HepG2 (cell line): Measurements from ENCODE around the gene SLC35F1. TPM values are rescaled to one million over a fixed set of nuclear protein-coding genes. Genes with fewer than 3 reads are reported as not detected.

Experiments used
- ATAC-seq: fragments of 200-7000 bp; cut with Tn5 transposase; 3 replicates; pipeline ENCODE4 v1.9.1; 2020; ENCODE audit warnings: mild to moderate bottlenecking, moderate library complexity
- BruUV-seq: library from RNA; stranded (reverse); fragments of 400-500 nt; replicated peaks from 2 replicates; lab custom pipeline; 2021; lab: Mats Ljungman, UMichigan
- CTCF ChIA-PET: fragments of 300-600 bp; formaldehyde crosslinking; extraction: SDS; loops from one replicate; lab custom pipeline; 2021; ENCODE audit warnings: low total read pairs, inconsistent platforms, low intra/inter-chr PET ratio; lab: Yijun Ruan, JAX
- POLR2A ChIA-PET: fragments of 350-600 bp; sonication (Branson Sonifier 250); formaldehyde crosslinking; loops from one replicate; lab custom pipeline; 2020; ENCODE audit warnings: antibody characterized with exemption, inconsistent platforms; lab: Yijun Ruan, JAX
- DNase-seq: peaks from one replicate; pipeline ENCODE4 v3.0.0-alpha.2; 2015; ENCODE audit warnings: low spot score
- FAIRE-seq: peaks from 3 replicates; lab custom pipeline; 2011; peaks lifted over from hg19 to GRCh38; lab: Jason Lieb, UNC
- H2AFZ ChIP-seq: one replicate; pipeline ENCODE4 v1.6.1; 2011; ENCODE audit warnings: low read length, inconsistent platforms
- H3K27ac ChIP-seq: fragments of 300-600 bp; 3 replicates; pipeline ENCODE4 v1.8.0; 2011; ENCODE audit warnings: mixed run types, mild to moderate bottlenecking, mixed read lengths, low read length, inconsistent platforms; ENCODE audit not compliant: insufficient read depth; ENCODE audit errors: extremely low read length
- H3K27me3 ChIP-seq, 2 experiments: fragments of 200-600 bp in 1 of 2; 2 replicates in 1 of 2; 3 replicates in 1 of 2; pipeline versions ENCODE4 v1.6.0 to v1.8.0; 2011; ENCODE audit warnings: low read length in 2 of 2, mild to moderate bottlenecking in 2 of 2, moderate library complexity in 2 of 2, inconsistent platforms in 1 of 2; ENCODE audit not compliant: insufficient read depth in 2 of 2, control insufficient read depth in 1 of 2
- H3K36me3 ChIP-seq, 2 experiments: fragments of 200-600 bp in 1 of 2; replicated peaks in 1 of 2; 2 replicates in 1 of 2; 3 replicates in 1 of 2; pipeline versions ENCODE4 v1.5.1 to v1.8.0; 2011; ENCODE audit warnings: low read length in 2 of 2, inconsistent platforms in 1 of 2; ENCODE audit not compliant: insufficient read depth in 2 of 2, control insufficient read depth in 1 of 2
- H3K4me1 ChIP-seq: 2 replicates; pipeline ENCODE4 v1.5.1; 2012; ENCODE audit warnings: low read length, inconsistent platforms; ENCODE audit not compliant: insufficient read depth
- H3K4me2 ChIP-seq: 2 replicates; pipeline ENCODE4 v1.6.0; 2011; ENCODE audit warnings: low read depth, low read length, inconsistent platforms
- H3K4me3 ChIP-seq, 3 experiments: fragments of 200-600 bp in 1 of 3; sonication (generic), shearing (Covaris generic) in 1 of 3; replicated peaks in 1 of 3; 2 replicates each; pipeline ENCODE4 v1.5.1; 2011 to 2016; ENCODE audit warnings: low read length in 3 of 3, inconsistent platforms in 2 of 3, low read depth in 2 of 3, mild to moderate bottlenecking in 2 of 3, control low read depth in 1 of 3, mixed read lengths in 1 of 3; ENCODE audit not compliant: insufficient read depth in 1 of 3
- H3K79me2 ChIP-seq: one replicate; pipeline ENCODE4 v1.6.1; 2011; ENCODE audit warnings: low read length, inconsistent platforms; ENCODE audit not compliant: insufficient read depth
- H3K9ac ChIP-seq: 2 replicates; pipeline ENCODE4 v1.6.0; 2011; ENCODE audit warnings: mild to moderate bottlenecking, low read depth, low read length, inconsistent platforms; ENCODE audit not compliant: insufficient read depth
- H3K9me3 ChIP-seq: 2 replicates; pipeline ENCODE4 v1.5.1; 2012; ENCODE audit warnings: mild to moderate bottlenecking, low read length
- H4K20me1 ChIP-seq: 2 replicates; pipeline ENCODE4 v1.6.0; 2011; ENCODE audit warnings: inconsistent platforms, mild to moderate bottlenecking, low read length, moderate library complexity; ENCODE audit not compliant: insufficient read depth
- ZNF232 ChIP-seq: sonication (generic); formaldehyde crosslinking; IDR thresholded peaks from 2 replicates; pipeline ENCODE4 v1.4.0; 2020; ENCODE audit warnings: missing genetic modification reagents, borderline replicate concordance
- ZNF431 ChIP-seq: sonication (generic); formaldehyde crosslinking; IDR thresholded peaks from 2 replicates; pipeline ENCODE4 v1.9.0; 2022; ENCODE audit warnings: missing genetic modification reagents, low read depth, mild to moderate bottlenecking, borderline replicate concordance
- ZNF609 ChIP-seq: sonication (generic); formaldehyde crosslinking; IDR thresholded peaks from 2 replicates; pipeline ENCODE4 v1.4.0; 2020; ENCODE audit warnings: mild to moderate bottlenecking, missing genetic modification reagents, borderline replicate concordance
- WGBS: methylation state at CpG from one replicate; pipeline ENCODE4 v1.1.6; 2017; ENCODE audit warnings: low lambda C conversion rate; 5-methylcytosine and 5-hydroxymethylcytosine counted together
- in situ Hi-C: cut with HindIII; loops from 2 replicates; pipeline ENCODE4 v1.10.0; 2017; ENCODE audit warnings: low pct_unique_long_range_greater_than_20kb; ENCODE audit not compliant: extremely low pct_ligation_motif_present
- intact Hi-C: fragments of 100-400 bp; cut with micrococcal nuclease; formaldehyde crosslinking; loops from one replicate; pipeline ENCODE4 v1.10.0; 2022; ENCODE audit not compliant: unreplicated experiment
- polyA plus RNA-seq, 8 experiments: library from polyadenylated mRNA; depleted of rRNA in 3 of 8; stranded (reverse) in 7 of 8; unstranded in 1 of 8; fragments of >200 nt; fragmentation: Illumina TruSeq in 4 of 8; extraction: Trizol in 4 of 8; gene quantifications; 2 replicates each; pipeline versions ENCODE4 v1.2.1 to v1.2.3, GENCODE V29; 2011 to 2016; ENCODE audit warnings: low read depth in 4 of 8, missing spikeins in 1 of 8, mixed read lengths in 1 of 8; ENCODE audit not compliant: insufficient read depth in 1 of 8
- total RNA-seq, 5 experiments: library from RNA; depleted of rRNA; stranded (reverse); fragments of >200 nt; fragmentation: Illumina TruSeq; extraction: Trizol; gene quantifications; 2 replicates each; pipeline ENCODE4 v1.2.3, GENCODE V29; 2016; ENCODE audit warnings: low read depth in 1 of 5

The SLC35F1 gene
- total and polyA plus RNA-seq, 2 of the 13 experiments (the other 11 are each of a cell fraction or from before 2014, with no cell fraction given), result 0.01 TPM; not detected in 1

- WGBS, result 72% methylated on average over 6 of the region's 6 CpGs
- TF ChIP-seq ZNF232 (CRISPR knock-in tag) (no peak), ZNF431 (CRISPR knock-in tag) (no peak), ZNF609 (CRISPR knock-in tag) (no peak)
- ChIA-PET POLR2A (no interaction called here), CTCF (no interaction called here)
- Histone ChIP-seq H4K20me1 (no peaks in the 10 kb centered on the region), H3K36me3 (no peaks in the 10 kb centered on the region), H2AFZ (no peak overlapping the region), H3K27me3 (no peaks in the 10 kb centered on the region), H3K9ac (no peak overlapping the region), H3K9me3 (no peaks in the 10 kb centered on the region), H3K4me2 (no peak overlapping the region), H3K4me1 (no peaks in the 10 kb centered on the region), H3K79me2 (no peaks in the 10 kb centered on the region), H3K27ac (no peak overlapping the region), H3K4me3 (no peak overlapping the region)
- FAIRE-seq (no peak), DNase-seq (no peak), ATAC-seq (no peak)
- no TSS peak for BruUV-seq
- intact Hi-C loops, result no loop called here
- in situ Hi-C loops, result no loop called here
Observed at GRCh38 chr6:118316796-118317384, 409.8 kb downstream of the SLC35F1 start.
